C4-2B (cell line): ENCODE results near the gene ADCYAP1R1.

Experiments used
- H3K27ac ChIP-seq: fragments of 450-650 bp; 2 replicates; pipeline ENCODE4 v1.5.1; 2017
- CTCF ChIP-seq: fragments of 450-650 bp; conservative IDR thresholded peaks from 2 replicates; pipeline ENCODE4 v1.5.1; 2017; ENCODE audit warnings: mild to moderate bottlenecking
- ZFX ChIP-seq: fragments of 450-650 bp; IDR thresholded peaks from 2 replicates; pipeline ENCODE4 v1.6.1; 2017

The ADCYAP1R1 gene

GRCh38 chr7:31023877-31024276, 28.2 kb upstream of the ADCYAP1R1 start:
- H3K27ac ChIP-seq, result no peak overlapping the region
- TF ChIP-seq ZFX, result no peak

GRCh38 chr7:31027161-31027965, 24.7 kb upstream of the ADCYAP1R1 start:
- TF ChIP-seq ZFX (no peak), CTCF (no peak)
- no peak overlapping the region for H3K27ac ChIP-seq

GRCh38 chr7:31028006-31028405, 24.1 kb upstream of the ADCYAP1R1 start:
- TF ChIP-seq CTCF (no peak), ZFX (no peak)

GRCh38 chr7:31028417-31028992, 23.6 kb upstream of the ADCYAP1R1 start:
- TF ChIP-seq CTCF (no peak), ZFX (no peak)
- H3K27ac ChIP-seq, result no peak overlapping the region

More at GRCh38 chr7:31028006-31028405, 24.1 kb upstream of the ADCYAP1R1 start:
- H3K27ac ChIP-seq, result no peak overlapping the region

GRCh38 chr7:31029251-31030042, 22.7 kb upstream of the ADCYAP1R1 start:
- TF ChIP-seq ZFX (no peak), CTCF (no peak)
- no peak overlapping the region for H3K27ac ChIP-seq

- H3K27ac ChIP-seq, result no peak overlapping the region
- TF ChIP-seq CTCF, result no peak
Measured at GRCh38 chr7:31033674-31034300, 18.3 kb upstream of the ADCYAP1R1 start.

GRCh38 chr7:31036924-31037323, 15.2 kb upstream of the ADCYAP1R1 start:
- TF ChIP-seq ZFX (no peak), CTCF (no peak)
- H3K27ac ChIP-seq, result no peak overlapping the region
